ENCODE data around the gene GLT1D1. TPM values are rescaled to one million over a fixed set of nuclear protein-coding genes. Genes with fewer than 3 reads are reported as not detected.

GLT1D1 gene
- total RNA-seq, 1 experiment from 2014 or later: not detected

- Histone ChIP-seq H3K9me2 (ENCODE audit: insufficient read depth) (no peaks in the 10 kb centered on the region), H3K9ac (ENCODE audit: low read length) (no peak overlapping the region), H3K9me3 (ENCODE audit: control insufficient read depth in 1 of 2, insufficient read depth in 1 of 2, low read depth in 1 of 2, low read length in 2 of 2) (no peaks in the 10 kb centered on the region), H3K27ac (ENCODE audit: low read depth, low read length) (no peak overlapping the region), H3K4me1 (ENCODE audit: control insufficient read depth in 1 of 2, insufficient read depth in 2 of 2, low read length in 2 of 2) (no peaks in the 10 kb centered on the region), H3K79me2 (ENCODE audit: insufficient read depth, low read length) (no peaks in the 10 kb centered on the region), H3K4me3 (replicated peaks in 1 of 2; ENCODE audit: low read depth in 1 of 2, low read length in 2 of 2) (no peak overlapping the region), H4K20me1 (ENCODE audit: insufficient read depth) (no peaks in the 10 kb centered on the region), H2AFZ (ENCODE audit: low read depth, low read length, poor library complexity, severe bottlenecking) (no peak overlapping the region), H3K27me3 (ENCODE audit: insufficient read depth, low read length) (no peaks in the 10 kb centered on the region), H3K4me2 (ENCODE audit: low read length) (no peak overlapping the region), H3K36me3 (ENCODE audit: control insufficient read depth in 1 of 2, insufficient read depth in 2 of 2, low read length in 2 of 2) (no peaks in the 10 kb centered on the region)
- ATAC-seq: no peak
- BruUV-seq (replicated peaks): no TSS peak
- POLR2A ChIA-PET: no interaction called here
- CTCF ChIA-PET: no interaction called here
- intact Hi-C loops (cut with micrococcal nuclease): no loop called here
- TF ChIP-seq POLR2AphosphoS5 (IDR thresholded peaks at IDR 0.05; ENCODE audit: low read depth, low read length): no peak
- TF ChIP-seq ZFX (IDR thresholded peaks at IDR 0.05): no peak
- RAD21 ChIA-PET (ENCODE audit: low non-redundant PET in 1 of 2, low total read pairs in 2 of 2, uncharacterized antibody in 2 of 2, unreplicated experiment in 2 of 2): no interaction called here
- DNase-seq (ENCODE audit: low read depth, low spot score): no peak
Measured at GRCh38 chr12:128852026-128852698, 1.1 kb upstream of the GLT1D1 start.

DNA sequence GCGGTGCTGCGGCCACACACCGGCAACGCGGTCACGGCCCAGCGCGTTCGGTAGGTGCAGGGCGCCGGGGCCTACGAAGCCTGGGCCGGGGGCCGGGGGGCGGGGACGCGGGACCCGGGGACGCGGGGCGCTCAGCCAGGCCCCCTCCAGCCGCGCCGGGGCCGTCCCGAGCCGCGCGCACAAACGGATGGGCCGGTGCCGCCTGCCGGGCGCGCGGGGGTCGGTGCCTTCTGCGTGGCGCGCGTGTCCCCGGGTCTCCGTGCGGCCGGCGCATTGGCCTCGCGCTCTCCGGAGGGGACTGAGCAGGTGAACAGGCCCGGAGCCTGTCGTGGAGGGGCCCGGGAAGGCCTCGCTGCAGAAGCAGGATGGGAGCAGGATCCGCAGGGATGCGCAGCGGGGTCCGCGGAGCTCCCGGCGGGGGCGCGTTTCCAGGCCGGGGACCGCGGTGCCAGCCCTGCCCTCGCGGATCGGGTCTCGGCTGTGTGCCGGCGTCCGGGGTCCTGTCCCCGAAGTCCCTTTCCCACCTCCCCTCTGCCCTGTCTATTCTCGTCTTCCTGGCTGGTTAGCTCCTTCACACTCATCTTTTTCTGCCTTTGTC lies 421 bp downstream of the GLT1D1 start:
- no peaks in the 10 kb centered on the region for H3K79me2 ChIP-seq (ENCODE audit: insufficient read depth, low read length)
- no peaks in the 10 kb centered on the region for H3K4me1 ChIP-seq (ENCODE audit: control insufficient read depth in 1 of 2, insufficient read depth in 2 of 2, low read length in 2 of 2)
- H3K9ac ChIP-seq (ENCODE audit: low read length): no peak overlapping the region
- H3K9me3 ChIP-seq (ENCODE audit: control insufficient read depth in 1 of 2, insufficient read depth in 1 of 2, low read depth in 1 of 2, low read length in 2 of 2): no peaks in the 10 kb centered on the region
- no peak overlapping the region for H2AFZ ChIP-seq (ENCODE audit: low read depth, low read length, poor library complexity, severe bottlenecking)
- H3K9me2 ChIP-seq (ENCODE audit: insufficient read depth): no peaks in the 10 kb centered on the region
- H3K27me3 ChIP-seq (ENCODE audit: insufficient read depth, low read length): no peaks in the 10 kb centered on the region
- no peaks in the 10 kb centered on the region for H3K36me3 ChIP-seq (ENCODE audit: control insufficient read depth in 1 of 2, insufficient read depth in 2 of 2, low read length in 2 of 2)
- H3K4me3 ChIP-seq (replicated peaks in 1 of 2; ENCODE audit: low read depth in 1 of 2, low read length in 2 of 2): no peak overlapping the region
- ATAC-seq (no peak), DNase-seq (ENCODE audit: low read depth, low spot score) (no peak)
- RAD21 ChIA-PET (ENCODE audit: low non-redundant PET in 1 of 2, low total read pairs in 2 of 2, uncharacterized antibody in 2 of 2, unreplicated experiment in 2 of 2): no interaction called here
- BruUV-seq (replicated peaks): no TSS peak
- POLR2A ChIA-PET: no interaction called here
- H3K4me2 ChIP-seq (ENCODE audit: low read length): no peak overlapping the region
- intact Hi-C loops (cut with micrococcal nuclease): no loop called here
- no peak overlapping the region for H3K27ac ChIP-seq (ENCODE audit: low read depth, low read length)
- H4K20me1 ChIP-seq (ENCODE audit: insufficient read depth): no peaks in the 10 kb centered on the region
- CTCF ChIA-PET: no interaction called here
- TF ChIP-seq TCF7L2 (IDR thresholded peaks at IDR 0.05; ENCODE audit: borderline replicate concordance, extremely low read depth, insufficient read depth, insufficient read length): no peak
- no peak for TF ChIP-seq ZFX (IDR thresholded peaks at IDR 0.05)
- TF ChIP-seq SRF (IDR thresholded peaks at IDR 0.05; ENCODE audit: low read depth): no peak
- TF ChIP-seq ELF1 (IDR thresholded peaks at IDR 0.05; ENCODE audit: borderline replicate concordance, low read depth): no peak
- TF ChIP-seq, protein P1, sequence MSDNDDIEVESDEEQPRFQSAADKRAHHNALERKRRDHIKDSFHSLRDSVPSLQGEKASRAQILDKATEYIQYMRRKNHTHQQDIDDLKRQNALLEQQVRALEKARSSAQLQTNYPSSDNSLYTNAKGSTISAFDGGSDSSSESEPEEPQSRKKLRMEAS (IDR thresholded peaks at IDR 0.05): no peak
- no peak for TF ChIP-seq SP1 (IDR thresholded peaks at IDR 0.05; ENCODE audit: low read depth)
- TF ChIP-seq CEBPB (IDR thresholded peaks at IDR 0.05; ENCODE audit: low read depth): no peak
- TF ChIP-seq CTCF (IDR thresholded peaks at IDR 0.05 in 2 of 3, conservative IDR thresholded peaks at IDR 0.05 in 1 of 3; ENCODE audit: borderline replicate concordance in 1 of 3, insufficient read depth in 1 of 3, low read depth in 2 of 3, low read length in 2 of 3): no peak
- TF ChIP-seq, protein P2, sequence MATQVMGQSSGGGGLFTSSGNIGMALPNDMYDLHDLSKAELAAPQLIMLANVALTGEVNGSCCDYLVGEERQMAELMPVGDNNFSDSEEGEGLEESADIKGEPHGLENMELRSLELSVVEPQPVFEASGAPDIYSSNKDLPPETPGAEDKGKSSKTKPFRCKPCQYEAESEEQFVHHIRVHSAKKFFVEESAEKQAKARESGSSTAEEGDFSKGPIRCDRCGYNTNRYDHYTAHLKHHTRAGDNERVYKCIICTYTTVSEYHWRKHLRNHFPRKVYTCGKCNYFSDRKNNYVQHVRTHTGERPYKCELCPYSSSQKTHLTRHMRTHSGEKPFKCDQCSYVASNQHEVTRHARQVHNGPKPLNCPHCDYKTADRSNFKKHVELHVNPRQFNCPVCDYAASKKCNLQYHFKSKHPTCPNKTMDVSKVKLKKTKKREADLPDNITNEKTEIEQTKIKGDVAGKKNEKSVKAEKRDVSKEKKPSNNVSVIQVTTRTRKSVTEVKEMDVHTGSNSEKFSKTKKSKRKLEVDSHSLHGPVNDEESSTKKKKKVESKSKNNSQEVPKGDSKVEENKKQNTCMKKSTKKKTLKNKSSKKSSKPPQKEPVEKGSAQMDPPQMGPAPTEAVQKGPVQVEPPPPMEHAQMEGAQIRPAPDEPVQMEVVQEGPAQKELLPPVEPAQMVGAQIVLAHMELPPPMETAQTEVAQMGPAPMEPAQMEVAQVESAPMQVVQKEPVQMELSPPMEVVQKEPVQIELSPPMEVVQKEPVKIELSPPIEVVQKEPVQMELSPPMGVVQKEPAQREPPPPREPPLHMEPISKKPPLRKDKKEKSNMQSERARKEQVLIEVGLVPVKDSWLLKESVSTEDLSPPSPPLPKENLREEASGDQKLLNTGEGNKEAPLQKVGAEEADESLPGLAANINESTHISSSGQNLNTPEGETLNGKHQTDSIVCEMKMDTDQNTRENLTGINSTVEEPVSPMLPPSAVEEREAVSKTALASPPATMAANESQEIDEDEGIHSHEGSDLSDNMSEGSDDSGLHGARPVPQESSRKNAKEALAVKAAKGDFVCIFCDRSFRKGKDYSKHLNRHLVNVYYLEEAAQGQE (IDR thresholded peaks at IDR 0.05; ENCODE audit: low read depth): no peak
- no peak for TF ChIP-seq EGR1 (IDR thresholded peaks at IDR 0.05; ENCODE audit: low read depth)
- TF ChIP-seq JUND (IDR thresholded peaks at IDR 0.05): no peak
- TF ChIP-seq RAD21 (IDR thresholded peaks at IDR 0.05; ENCODE audit: low read depth): no peak
- TF ChIP-seq, protein P3, sequence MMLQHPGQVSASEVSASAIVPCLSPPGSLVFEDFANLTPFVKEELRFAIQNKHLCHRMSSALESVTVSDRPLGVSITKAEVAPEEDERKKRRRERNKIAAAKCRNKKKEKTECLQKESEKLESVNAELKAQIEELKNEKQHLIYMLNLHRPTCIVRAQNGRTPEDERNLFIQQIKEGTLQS (IDR thresholded peaks at IDR 0.05): no peak
- TF ChIP-seq POLR2AphosphoS5 (IDR thresholded peaks at IDR 0.05; ENCODE audit: low read depth, low read length): no peak
- TF ChIP-seq SIN3A (IDR thresholded peaks at IDR 0.05; ENCODE audit: low read depth): no peak
